LoVo (cell line): ENCODE measurements around the gene BCAS3.

ENCODE experiments used
- DNase-seq: peaks from one replicate; pipeline ENCODE4 v3.0.0-alpha.2; 2016; ENCODE audit warnings: low spot score

Gene BCAS3

GRCh38 chr17:60675997-60676396, 1.7 kb upstream of the BCAS3 start:
- DNase-seq: no peak

GRCh38 chr17:60676758-60677307, 818 bp upstream of the BCAS3 start:
- DNase-seq: no peak

GRCh38 chr17:60678118-60678444, 430 bp downstream of the BCAS3 start:
- DNase-seq: peak; percentile 8

GRCh38 chr17:60679287-60679686, 1.6 kb downstream of the BCAS3 start:
- DNase-seq: no peak

- no peak for DNase-seq
These were observed 3.1 kb downstream of the BCAS3 start for GRCh38 chr17:60680754-60681153.

- DNase-seq: no peak
These were observed 7.8 kb downstream of the BCAS3 start for GRCh38 chr17:60685437-60685836.

- no peak for DNase-seq
These were observed 18.3 kb downstream of the BCAS3 start for GRCh38 chr17:60695960-60696359.

- DNase-seq: no peak
These were observed 21.4 kb downstream of the BCAS3 start for GRCh38 chr17:60699090-60699489.

GRCh38 chr17:60704170-60704569, 26.5 kb downstream of the BCAS3 start:
- DNase-seq: no peak

- no peak for DNase-seq
These were observed 35.0 kb downstream of the BCAS3 start for GRCh38 chr17:60712675-60713074.

GRCh38 chr17:60713608-60714007, 36.0 kb downstream of the BCAS3 start:
- no peak for DNase-seq

GRCh38 chr17:60716766-60717165, 39.1 kb downstream of the BCAS3 start:
- no peak for DNase-seq

GRCh38 chr17:60717814-60718213, 40.2 kb downstream of the BCAS3 start:
- DNase-seq: no peak

- peak; percentile 76 for DNase-seq
These were observed 43.3 kb downstream of the BCAS3 start for GRCh38 chr17:60720763-60721531.

- no peak for DNase-seq
These were observed 47.0 kb downstream of the BCAS3 start for GRCh38 chr17:60724647-60725046.

- DNase-seq: no peak
These were observed 52.2 kb downstream of the BCAS3 start for GRCh38 chr17:60729854-60730253.

- no peak for DNase-seq
These were observed 52.6 kb downstream of the BCAS3 start for GRCh38 chr17:60730273-60730672.

GRCh38 chr17:60738287-60738686, 60.6 kb downstream of the BCAS3 start:
- no peak for DNase-seq

GRCh38 chr17:60740584-60740983, 62.9 kb downstream of the BCAS3 start:
- no peak for DNase-seq

GRCh38 chr17:60741031-60741430, 63.4 kb downstream of the BCAS3 start:
- no peak for DNase-seq

- DNase-seq: no peak
These were observed 65.6 kb downstream of the BCAS3 start for GRCh38 chr17:60743282-60743681.

GRCh38 chr17:60743799-60744198, 66.1 kb downstream of the BCAS3 start:
- DNase-seq: peak; percentile 39

- DNase-seq: no peak
These were observed 66.8 kb downstream of the BCAS3 start for GRCh38 chr17:60744355-60744966.

- no peak for DNase-seq
These were observed 67.9 kb downstream of the BCAS3 start for GRCh38 chr17:60745544-60745943.
